ENCODE data around the gene KYNU. TPM values are rescaled to one million over a fixed set of nuclear protein-coding genes. Genes with fewer than 3 reads are reported as not detected.
"Not testable (repeated sequence)": the region's sequence is repeated elsewhere in the genome, so short reads cannot be mapped to it uniquely, and the experiment has no call there.

Gene KYNU
- total and polyA plus RNA-seq, 7 donors = 0.10 to 0.69 (median 0.40) TPM

DNA sequence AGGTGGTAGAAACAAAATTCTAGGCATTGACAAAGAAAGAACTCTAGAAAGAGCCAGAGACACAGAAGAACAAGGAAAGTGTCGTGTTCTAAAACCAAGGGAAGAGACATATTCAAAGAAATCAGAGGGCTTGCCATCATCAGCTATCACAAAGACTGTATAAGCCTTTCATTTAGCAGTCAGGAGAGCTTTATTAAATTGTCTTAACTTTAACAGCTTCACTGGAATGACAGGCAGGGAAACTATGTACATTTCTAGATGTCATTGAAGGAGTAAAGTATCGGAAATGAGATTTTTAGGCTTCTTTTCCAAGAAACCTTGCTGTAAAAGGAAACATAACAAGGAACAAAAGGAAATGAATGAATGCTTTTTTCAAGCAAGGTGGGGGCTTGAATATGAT is 15.8 kb downstream of the KYNU start:
- H3K9me3 ChIP-seq = no peaks in the 10 kb centered on the region
- DNase-seq (no peak), ATAC-seq (no peak)
- no peak overlapping the region for H3K27ac ChIP-seq
- H3K4me3 ChIP-seq = no peak overlapping the region
- intact Hi-C loops (cut with DNase I) = no loop called here
- H3K36me3 ChIP-seq (ENCODE audit: insufficient read depth in 1 of 2, low read depth in 1 of 2) = no peaks in the 10 kb centered on the region
- no peaks in the 10 kb centered on the region for H3K27me3 ChIP-seq (ENCODE audit: insufficient read depth in 3 of 3, low read length in 2 of 3)
- WGBS, 3 donors = 88 to 95% (median 93%) methylated on average over 2 of the region's 2 CpGs
- H3K4me1 ChIP-seq = no peaks in the 10 kb centered on the region
- TF ChIP-seq, protein P1, sequence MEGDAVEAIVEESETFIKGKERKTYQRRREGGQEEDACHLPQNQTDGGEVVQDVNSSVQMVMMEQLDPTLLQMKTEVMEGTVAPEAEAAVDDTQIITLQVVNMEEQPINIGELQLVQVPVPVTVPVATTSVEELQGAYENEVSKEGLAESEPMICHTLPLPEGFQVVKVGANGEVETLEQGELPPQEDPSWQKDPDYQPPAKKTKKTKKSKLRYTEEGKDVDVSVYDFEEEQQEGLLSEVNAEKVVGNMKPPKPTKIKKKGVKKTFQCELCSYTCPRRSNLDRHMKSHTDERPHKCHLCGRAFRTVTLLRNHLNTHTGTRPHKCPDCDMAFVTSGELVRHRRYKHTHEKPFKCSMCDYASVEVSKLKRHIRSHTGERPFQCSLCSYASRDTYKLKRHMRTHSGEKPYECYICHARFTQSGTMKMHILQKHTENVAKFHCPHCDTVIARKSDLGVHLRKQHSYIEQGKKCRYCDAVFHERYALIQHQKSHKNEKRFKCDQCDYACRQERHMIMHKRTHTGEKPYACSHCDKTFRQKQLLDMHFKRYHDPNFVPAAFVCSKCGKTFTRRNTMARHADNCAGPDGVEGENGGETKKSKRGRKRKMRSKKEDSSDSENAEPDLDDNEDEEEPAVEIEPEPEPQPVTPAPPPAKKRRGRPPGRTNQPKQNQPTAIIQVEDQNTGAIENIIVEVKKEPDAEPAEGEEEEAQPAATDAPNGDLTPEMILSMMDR (IDR thresholded peaks at IDR 0.05) = no peak

DNA sequence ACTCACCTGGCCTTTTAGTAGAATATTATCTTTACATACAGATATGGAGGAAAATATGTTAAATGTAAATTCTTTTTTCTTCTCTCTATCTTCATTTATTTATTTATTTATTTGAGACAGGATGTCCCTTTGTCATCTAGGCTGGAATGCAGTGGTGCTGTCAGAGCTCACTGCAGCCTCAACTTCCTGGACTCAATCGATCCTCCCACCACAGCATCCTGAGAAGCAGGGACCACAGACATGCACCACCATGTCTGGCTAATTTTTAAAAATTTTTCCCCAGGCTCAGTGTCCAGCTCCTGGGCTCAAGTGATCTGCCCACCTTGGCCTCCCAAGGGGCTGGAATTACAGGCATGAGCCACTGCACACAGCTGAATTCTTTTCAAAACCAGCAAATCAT is 20.3 kb downstream of the KYNU start:
- ATAC-seq (no peak), DNase-seq (no peak)
- 26 to 52% (median 34%) methylated on average over 1 of the region's 1 CpG for WGBS, 3 donors
- no peak overlapping the region for H3K4me3 ChIP-seq
- H3K4me1 ChIP-seq = no peaks in the 10 kb centered on the region
- H3K27me3 ChIP-seq (ENCODE audit: insufficient read depth in 3 of 3, low read length in 2 of 3) = no peaks in the 10 kb centered on the region
- H3K27ac ChIP-seq = no peak overlapping the region
- no peaks in the 10 kb centered on the region for H3K36me3 ChIP-seq (ENCODE audit: insufficient read depth in 1 of 2, low read depth in 1 of 2)
- no peaks in the 10 kb centered on the region for H3K9me3 ChIP-seq
- intact Hi-C loops (cut with DNase I) = no loop called here
- TF ChIP-seq, protein P1 (IDR thresholded peaks at IDR 0.05) = no peak

DNA sequence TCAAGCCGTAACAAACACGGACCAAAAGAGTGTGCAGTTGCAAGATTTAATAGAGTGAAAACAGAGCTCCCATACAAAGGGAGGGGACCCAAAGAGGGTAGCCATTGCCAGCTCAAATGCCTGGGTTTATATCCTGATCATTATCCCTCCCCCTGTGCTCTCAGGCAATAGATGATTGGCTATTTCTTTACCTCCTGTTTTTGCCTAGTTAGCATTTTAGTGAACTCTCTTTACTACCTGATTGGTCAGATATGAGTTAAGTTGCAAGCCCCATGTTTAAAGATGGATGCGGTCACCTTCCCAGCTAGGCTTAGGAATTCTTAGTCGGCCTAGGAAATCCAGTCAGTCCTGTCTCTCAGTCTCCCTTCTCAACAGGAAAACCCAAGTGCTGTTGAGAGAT is 22.9 kb downstream of the KYNU start:
- ATAC-seq; intact Hi-C loops (cut with DNase I); DNase-seq; H3K27ac ChIP-seq; H3K27me3 ChIP-seq (ENCODE audit: insufficient read depth in 3 of 3, low read length in 2 of 3); H3K9me3 ChIP-seq; H3K4me1 ChIP-seq; H3K4me3 ChIP-seq; H3K36me3 ChIP-seq (ENCODE audit: insufficient read depth in 1 of 2, low read depth in 1 of 2): not testable (repeated sequence)
- 92 to 94% (median 92%) methylated on average over 4 of the region's 4 CpGs for WGBS, 3 donors

DNA sequence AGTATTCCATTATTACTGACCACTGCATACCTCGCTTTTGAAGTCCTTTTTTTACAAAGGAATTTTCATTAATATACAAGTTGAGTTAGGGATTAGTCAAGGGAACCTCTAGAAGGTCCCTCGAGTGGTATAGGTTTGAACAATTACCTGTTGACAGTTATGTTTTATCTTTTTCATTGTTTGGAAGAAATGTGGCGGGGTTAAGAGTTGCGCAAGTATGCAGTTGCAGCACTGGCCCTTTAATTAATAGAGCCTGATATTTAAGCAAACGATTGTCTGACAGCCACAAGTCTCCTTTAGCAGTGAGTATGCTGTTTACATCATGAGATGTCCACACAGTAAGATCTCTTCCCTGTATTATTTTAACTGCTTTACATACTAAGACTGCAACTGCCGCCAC is 24.3 kb downstream of the KYNU start:
- H3K9me3 ChIP-seq = no peaks in the 10 kb centered on the region
- no peak overlapping the region for H3K27ac ChIP-seq
- ATAC-seq = no peak
- WGBS, 3 donors = 86 to 88% (median 87%) methylated on average over 6 of the region's 6 CpGs
- H3K36me3 ChIP-seq (ENCODE audit: insufficient read depth in 1 of 2, low read depth in 1 of 2) = no peaks in the 10 kb centered on the region
- no peaks in the 10 kb centered on the region for H3K27me3 ChIP-seq (ENCODE audit: insufficient read depth in 3 of 3, low read length in 2 of 3)
- no peak overlapping the region for H3K4me3 ChIP-seq
- DNase-seq = no peak
- TF ChIP-seq, protein P1 (IDR thresholded peaks at IDR 0.05) = no peak
- no peaks in the 10 kb centered on the region for H3K4me1 ChIP-seq
- intact Hi-C loops (cut with DNase I) = no loop called here

DNA sequence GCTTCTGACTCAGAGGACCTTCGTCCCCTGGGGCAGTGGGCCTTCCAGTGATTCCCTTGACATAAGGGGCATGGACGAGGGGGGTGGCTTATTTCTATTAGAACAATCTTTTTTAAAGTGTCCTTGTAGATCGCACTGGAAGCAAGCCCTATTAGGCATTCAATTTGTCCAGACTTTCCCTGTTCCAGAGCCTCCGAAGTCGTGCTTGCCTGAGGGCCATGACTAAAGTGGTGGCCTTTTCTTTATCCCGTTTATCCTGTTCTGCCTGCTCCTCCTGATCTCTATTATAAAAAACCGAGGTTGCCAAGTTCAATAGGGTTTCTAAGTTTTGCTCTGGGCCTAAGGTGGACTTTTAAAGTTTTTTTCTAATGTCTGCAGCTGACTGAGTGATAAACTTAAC is 26.3 kb downstream of the KYNU start:
- H3K27me3 ChIP-seq (ENCODE audit: insufficient read depth in 3 of 3, low read length in 2 of 3); H3K4me3 ChIP-seq; ATAC-seq; intact Hi-C loops (cut with DNase I); DNase-seq; H3K36me3 ChIP-seq (ENCODE audit: insufficient read depth in 1 of 2, low read depth in 1 of 2); H3K4me1 ChIP-seq; H3K9me3 ChIP-seq; H3K27ac ChIP-seq: not testable (repeated sequence)
- 77 to 88% (median 82%) methylated on average over 6 to 7 of the region's 7 CpGs for WGBS, 3 donors

DNA sequence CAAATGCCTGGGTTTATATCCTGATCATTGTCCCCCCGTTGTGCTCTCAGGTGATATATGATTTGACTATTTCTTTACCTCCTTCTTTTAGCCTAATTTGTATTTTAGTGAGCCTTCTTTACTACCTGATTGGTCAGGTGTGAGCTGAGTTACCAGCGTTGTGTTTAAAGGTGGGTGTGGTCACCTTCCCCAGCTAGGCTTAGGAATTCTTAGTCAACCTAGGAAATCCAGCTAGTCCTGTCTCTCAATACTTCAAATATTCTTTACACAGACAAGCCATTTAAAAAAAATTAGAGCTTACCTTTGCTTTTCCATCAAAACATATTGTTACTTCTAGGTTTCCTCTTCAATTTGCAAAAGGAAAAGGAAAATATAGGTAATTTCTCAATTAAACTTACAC is 30.2 kb downstream of the KYNU start:
- TF ChIP-seq, protein P1 (IDR thresholded peaks at IDR 0.05) = no peak
- no peak overlapping the region for H3K27ac ChIP-seq
- intact Hi-C loops (cut with DNase I) = no loop called here
- no peak overlapping the region for H3K4me3 ChIP-seq
- no peaks in the 10 kb centered on the region for H3K9me3 ChIP-seq
- no peaks in the 10 kb centered on the region for H3K27me3 ChIP-seq (ENCODE audit: insufficient read depth in 3 of 3, low read length in 2 of 3)
- no peaks in the 10 kb centered on the region for H3K4me1 ChIP-seq
- no peaks in the 10 kb centered on the region for H3K36me3 ChIP-seq (ENCODE audit: insufficient read depth in 1 of 2, low read depth in 1 of 2)
- ATAC-seq (no peak), DNase-seq (no peak)
- 77 to 85% (median 81%) methylated on average over 2 of the region's 2 CpGs for WGBS, 3 donors
